GM10248 (cell line): ENCODE data around the gene EGFLAM.
A peak's percentile ranks its signal among the peaks of the same experiment; 100 is the strongest.

Source experiments
- CTCF ChIA-PET: fragments of 300-600 bp; sonication (Branson Sonifier 250); formaldehyde crosslinking; extraction: SDS; loops from one replicate; lab custom pipeline; 2021; ENCODE audit warnings: antibody characterized with exemption; lab: Yijun Ruan, JAX
- POLR2A ChIA-PET: fragments of 350-650 bp; sonication (Branson Sonifier 250); formaldehyde crosslinking; extraction: SDS; loops from one replicate; lab custom pipeline; 2020; ENCODE audit warnings: antibody characterized with exemption; lab: Yijun Ruan, JAX
- DNase-seq: peaks from one replicate; pipeline ENCODE4 v3.0.0; 2012; ENCODE audit errors: extremely low spot score
- TF ChIP-seq, protein P1 (sequence below): IDR thresholded peaks from 2 replicates; pipeline ENCODE4 v1.5.1; 2012; ENCODE audit warnings: mild to moderate bottlenecking, low read depth; ENCODE audit errors: extremely low read depth, missing control alignments, control extremely low read depth

The EGFLAM gene

DNA sequence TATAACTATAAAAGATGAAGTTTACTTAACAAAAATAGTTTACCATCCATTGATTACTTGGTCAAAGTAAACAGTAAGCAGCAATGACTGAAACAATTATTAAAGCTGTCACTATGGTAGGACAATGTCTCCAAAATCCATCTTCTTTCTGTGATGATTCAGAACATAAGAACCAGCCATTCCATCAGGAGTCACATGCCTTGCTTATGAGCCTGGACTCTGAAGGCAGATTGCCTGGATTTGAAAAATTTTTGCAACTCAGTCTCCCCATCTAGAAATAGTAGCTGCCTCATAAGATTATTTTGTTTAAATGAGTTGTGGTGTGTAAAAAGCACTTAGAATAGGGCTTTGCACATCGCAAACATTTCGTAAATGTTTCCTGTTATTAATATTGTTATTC lies 161.9 kb downstream of the EGFLAM start:
- ChIA-PET POLR2A (no interaction called here), CTCF (interaction anchor here (0.6 to 5.5 kb wide), 19 partner anchors 9 to 502 kb away, joined by 3 to 50 read pairs (median 5); no protein-coding TSS in a partner anchor)
- no peak for DNase-seq
- TF ChIP-seq, protein P1, sequence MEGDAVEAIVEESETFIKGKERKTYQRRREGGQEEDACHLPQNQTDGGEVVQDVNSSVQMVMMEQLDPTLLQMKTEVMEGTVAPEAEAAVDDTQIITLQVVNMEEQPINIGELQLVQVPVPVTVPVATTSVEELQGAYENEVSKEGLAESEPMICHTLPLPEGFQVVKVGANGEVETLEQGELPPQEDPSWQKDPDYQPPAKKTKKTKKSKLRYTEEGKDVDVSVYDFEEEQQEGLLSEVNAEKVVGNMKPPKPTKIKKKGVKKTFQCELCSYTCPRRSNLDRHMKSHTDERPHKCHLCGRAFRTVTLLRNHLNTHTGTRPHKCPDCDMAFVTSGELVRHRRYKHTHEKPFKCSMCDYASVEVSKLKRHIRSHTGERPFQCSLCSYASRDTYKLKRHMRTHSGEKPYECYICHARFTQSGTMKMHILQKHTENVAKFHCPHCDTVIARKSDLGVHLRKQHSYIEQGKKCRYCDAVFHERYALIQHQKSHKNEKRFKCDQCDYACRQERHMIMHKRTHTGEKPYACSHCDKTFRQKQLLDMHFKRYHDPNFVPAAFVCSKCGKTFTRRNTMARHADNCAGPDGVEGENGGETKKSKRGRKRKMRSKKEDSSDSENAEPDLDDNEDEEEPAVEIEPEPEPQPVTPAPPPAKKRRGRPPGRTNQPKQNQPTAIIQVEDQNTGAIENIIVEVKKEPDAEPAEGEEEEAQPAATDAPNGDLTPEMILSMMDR = no peak

DNA sequence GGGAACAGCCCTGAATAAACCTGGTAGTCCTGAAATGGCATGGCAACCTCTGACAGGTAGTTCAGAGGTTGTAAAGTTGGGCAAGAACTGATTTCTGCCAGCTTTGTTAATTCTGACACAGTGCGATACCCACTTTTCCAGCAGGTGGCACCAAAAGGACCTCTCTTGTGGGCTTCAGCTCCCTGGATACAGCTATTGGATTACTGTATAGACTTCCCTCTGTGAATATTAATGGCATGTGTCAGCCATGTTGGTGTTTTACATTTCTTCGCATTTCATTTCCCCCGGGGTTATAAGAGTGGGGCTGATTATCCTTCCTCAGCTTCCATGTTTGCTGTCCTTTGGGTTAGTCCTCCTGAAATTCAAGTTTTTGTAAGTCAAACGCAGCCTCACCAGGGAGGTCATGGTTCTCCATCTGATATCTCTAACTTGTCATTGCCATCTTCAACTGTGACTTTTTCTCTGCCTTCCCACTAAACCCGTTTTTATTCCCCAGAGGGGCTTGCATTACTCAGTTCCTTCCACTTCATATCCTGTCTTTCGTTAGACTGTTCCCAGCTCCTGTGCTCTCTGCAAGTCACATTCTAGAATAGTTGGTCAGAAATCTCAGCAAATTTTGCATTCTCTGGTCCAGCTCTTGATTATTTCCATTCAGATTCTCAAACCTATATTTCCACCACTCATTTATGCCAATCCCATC lies 162.5 kb downstream of the EGFLAM start:
- TF ChIP-seq, protein P1 = peak; percentile 41
- ChIA-PET CTCF (interaction anchor here (0.6 to 5.5 kb wide), 22 partner anchors 10 to 501 kb away, joined by 3 to 50 read pairs (median 4); no protein-coding TSS in a partner anchor), POLR2A (no interaction called here)
- DNase-seq = peak; percentile 29

DNA sequence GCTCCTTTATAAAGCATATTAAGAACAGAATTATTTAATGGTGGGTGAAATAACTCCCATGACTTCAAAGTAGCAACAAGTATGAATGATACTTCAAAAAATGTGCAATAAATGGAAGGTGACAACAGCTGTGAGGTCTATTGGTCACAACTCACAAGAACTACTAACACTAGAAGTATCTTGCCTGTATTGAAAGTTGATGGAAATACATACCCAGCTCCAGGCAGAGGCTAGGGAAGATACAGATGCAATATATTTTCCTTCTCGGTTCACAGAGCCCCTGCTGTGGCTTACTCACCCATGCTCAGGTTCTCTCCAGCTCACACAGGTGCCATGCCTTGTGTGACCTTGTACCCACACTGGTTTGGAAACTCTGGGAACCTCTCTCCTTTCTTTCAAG lies 164.3 kb downstream of the EGFLAM start:
- ChIA-PET CTCF (interaction anchor here (1.3 to 5.5 kb wide), 5 partner anchors 12 to 387 kb away, joined by 3 to 50 read pairs (median 5); no protein-coding TSS in a partner anchor), POLR2A (no interaction called here)
- TF ChIP-seq, protein P1 = no peak
- DNase-seq = no peak

DNA sequence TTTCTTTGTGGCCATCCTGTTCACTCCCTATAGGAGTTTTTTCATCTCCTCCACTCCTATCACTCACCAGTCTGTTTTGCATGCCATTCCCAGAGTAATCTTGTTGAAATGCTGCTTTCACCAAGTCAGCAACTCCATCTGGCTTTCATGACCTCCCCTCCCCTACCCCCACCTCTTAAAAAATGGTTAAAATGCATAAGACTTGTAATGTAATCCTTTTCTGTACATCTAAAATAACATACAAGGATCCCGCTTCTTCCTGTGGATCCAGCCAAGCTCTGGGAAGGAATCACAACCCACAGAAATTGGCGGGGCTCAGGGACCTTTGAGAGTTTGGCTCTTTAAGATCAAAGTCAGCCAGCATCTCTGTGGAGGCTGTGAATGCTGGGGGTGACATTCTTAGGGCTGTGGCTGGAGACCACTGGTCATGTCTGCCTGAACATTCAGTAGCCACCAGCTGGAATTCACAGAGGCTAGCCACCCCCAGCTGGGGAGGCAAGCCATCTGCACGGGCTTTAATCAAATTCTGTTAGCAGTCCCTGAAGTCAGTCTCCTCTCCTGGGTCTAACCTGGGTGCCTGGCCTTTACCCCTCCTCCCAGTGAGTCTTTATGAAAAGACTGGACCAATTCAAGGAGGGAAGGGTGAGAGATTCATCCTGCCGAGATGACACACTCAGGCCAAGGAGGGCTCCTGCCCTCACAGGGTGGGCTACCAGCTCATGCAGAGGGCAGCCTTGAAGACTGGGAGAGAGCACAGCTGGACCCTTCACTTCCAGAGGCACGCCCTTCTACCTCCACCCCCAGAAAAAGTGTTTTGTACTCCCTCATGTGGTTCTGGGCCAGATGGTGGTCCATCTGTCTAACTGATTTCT lies 165.2 kb downstream of the EGFLAM start:
- ChIA-PET POLR2A (no interaction called here), CTCF (interaction anchor here (1.3 to 5.5 kb wide), 4 partner anchors 12 to 386 kb away, joined by 3 to 50 read pairs (median 6); no protein-coding TSS in a partner anchor)
- TF ChIP-seq, protein P1 = no peak
- DNase-seq = no peak

DNA sequence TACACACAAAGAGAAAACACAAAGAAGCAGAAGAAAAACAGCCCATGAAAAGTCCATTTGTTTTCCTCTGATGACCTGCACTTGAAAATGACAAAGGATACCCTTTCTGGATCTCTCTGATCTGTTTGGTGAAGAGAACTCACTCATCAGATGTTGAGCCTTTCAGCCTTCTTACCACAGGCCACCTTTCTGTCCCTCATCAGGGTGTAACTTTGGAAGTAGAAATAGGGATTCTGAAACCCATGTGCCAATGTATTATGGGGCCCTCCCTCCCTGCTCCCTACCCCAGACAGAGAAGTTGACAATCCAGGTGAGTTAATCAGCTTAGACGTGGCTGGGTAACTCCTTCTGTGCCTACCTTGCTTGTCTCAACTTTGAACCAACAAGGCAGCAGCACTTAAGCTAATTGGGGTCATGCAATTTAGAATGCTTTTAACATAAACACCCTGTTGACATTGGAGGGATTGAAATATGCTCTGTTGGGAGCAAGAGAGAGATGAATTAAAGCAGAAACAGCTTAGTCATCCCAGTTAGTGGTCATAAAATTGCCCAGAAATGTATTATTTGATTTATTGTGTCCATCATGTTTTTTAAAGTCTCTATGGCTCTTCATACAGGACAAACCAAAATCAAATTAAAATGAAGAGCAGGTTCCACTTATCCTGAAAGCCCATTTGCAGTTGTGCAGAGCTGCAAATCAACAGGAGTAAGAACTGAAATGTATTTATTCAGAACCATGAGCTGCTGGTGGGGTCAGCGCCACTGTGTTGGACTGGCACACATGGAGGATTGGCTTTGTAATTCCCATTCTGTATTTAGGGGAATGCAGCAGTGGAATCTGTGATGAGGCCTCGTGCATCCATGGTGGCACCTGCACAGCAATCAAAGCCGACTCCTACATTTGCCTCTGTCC lies 166.0 kb downstream of the EGFLAM start:
- ChIA-PET POLR2A (no interaction called here), CTCF (interaction anchor here (1.5 to 5.5 kb wide), 3 partner anchors 13 to 385 kb away, joined by 3 to 50 read pairs (median 20); no protein-coding TSS in a partner anchor)
- TF ChIP-seq, protein P1 = no peak
- DNase-seq = no peak

DNA sequence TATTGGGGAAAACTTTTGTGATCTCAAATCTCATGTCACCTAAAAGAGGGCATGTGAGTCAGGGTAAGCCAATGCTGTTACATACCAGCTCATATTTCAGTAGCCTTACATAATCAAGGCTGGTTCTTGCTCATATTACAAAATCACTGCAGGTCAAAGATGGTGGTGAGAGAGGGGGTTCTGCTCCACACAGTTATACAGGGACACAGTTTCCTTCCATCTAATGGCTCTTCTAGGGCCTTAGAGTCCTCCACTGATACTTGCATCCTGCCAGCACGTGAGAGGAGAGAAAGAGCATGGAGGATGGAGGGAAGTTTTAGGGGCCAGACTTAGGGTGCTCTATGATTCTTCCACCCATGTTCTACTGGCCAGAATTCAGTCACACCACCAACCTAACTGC lies 168.1 kb downstream of the EGFLAM start:
- ChIA-PET POLR2A (no interaction called here), CTCF (interaction anchor here (3.5 kb wide), 1 partner anchor 15 kb away, joined by 20 read pairs; no protein-coding TSS in a partner anchor)
- DNase-seq = no peak
- TF ChIP-seq, protein P1 = no peak
